Measurements from ENCODE around the gene DUXB. TPM values are rescaled to one million over a fixed set of nuclear protein-coding genes. Genes with fewer than 3 reads are reported as not detected.

Gene DUXB
- total and polyA plus RNA-seq, 2 donors (not counting 3 experiments of a cell fraction or from before 2014, with no cell fraction given): not detected

DNA sequence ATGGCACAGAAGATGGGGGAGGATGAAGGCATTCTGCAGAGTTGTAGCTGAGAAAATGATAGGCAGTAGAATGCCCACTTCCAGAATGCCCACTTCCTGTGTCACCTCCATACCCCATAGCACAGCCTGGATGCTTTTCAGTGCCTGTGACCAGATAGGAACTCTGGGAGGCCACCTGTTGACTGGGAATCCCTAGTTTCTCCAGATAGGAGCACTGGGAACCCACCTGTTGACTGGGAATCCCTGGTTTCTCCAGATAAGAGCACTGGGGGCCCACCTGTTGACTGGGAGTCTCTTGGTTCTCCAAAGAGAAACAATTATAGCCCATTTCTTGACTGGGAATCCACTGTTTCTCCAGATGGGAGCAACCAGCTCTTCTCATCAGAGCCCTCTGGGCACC, 13.4 kb upstream of the DUXB start:
- no peak overlapping the region for H3K27ac ChIP-seq (ENCODE audit: insufficient read depth, low read depth, low read length)
- H3K36me3 ChIP-seq (ENCODE audit: control insufficient read depth in 2 of 2, extremely low read depth in 1 of 2, insufficient read depth in 2 of 2, low read length in 2 of 2): no peaks in the 10 kb centered on the region
- BruUV-seq (replicated peaks): no TSS peak
- dilution Hi-C loops (cut with MboI; ENCODE audit: extremely low pct_ligation_motif_present, low sequenced_read_pairs): no loop called here
- no peak for DNase-seq (ENCODE audit: low read depth, low spot score)
- ChIA-PET POLR2A (no interaction called here), CTCF (no interaction called here)
- H3K4me1 ChIP-seq (ENCODE audit: control insufficient read depth, extremely low read depth, insufficient read depth, low read length): no peaks in the 10 kb centered on the region
- H3K79me2 ChIP-seq (ENCODE audit: control insufficient read depth, insufficient read depth, low read length): no peaks in the 10 kb centered on the region
- H3K4me3 ChIP-seq (replicated peaks in 1 of 3; ENCODE audit: insufficient read depth in 1 of 3, low read depth in 1 of 3, low read length in 3 of 3): no peak overlapping the region
- no peaks in the 10 kb centered on the region for H3K9me3 ChIP-seq (replicated peaks; ENCODE audit: control insufficient read depth, insufficient read depth, low read length)
- no peaks in the 10 kb centered on the region for H4K20me1 ChIP-seq (replicated peaks; ENCODE audit: control insufficient read depth, extremely low read depth, insufficient read depth, low read length)
- no peak overlapping the region for H3K4me2 ChIP-seq (ENCODE audit: insufficient read depth, low read length)
- H3K9ac ChIP-seq (replicated peaks; ENCODE audit: extremely low read depth, insufficient read depth, low read length): no peak overlapping the region
- FAIRE-seq: no peak
- no peaks in the 10 kb centered on the region for H3K9me1 ChIP-seq (replicated peaks; ENCODE audit: control insufficient read depth, extremely low read depth, insufficient read depth, low read length)
- H3K27me3 ChIP-seq (ENCODE audit: control insufficient read depth in 2 of 2, insufficient read depth in 2 of 2, low read length in 2 of 2): no peaks in the 10 kb centered on the region
- intact Hi-C loops (cut with micrococcal nuclease): no loop called here
- H2AFZ ChIP-seq (ENCODE audit: low read depth, low read length): no peak overlapping the region
- TF ChIP-seq POLR2A (IDR thresholded peaks at IDR 0.05; ENCODE audit: low read depth, low read length) (no peak), FOS (IDR thresholded peaks at IDR 0.05; ENCODE audit: borderline replicate concordance, insufficient read depth, low read length) (no peak), JUN (IDR thresholded peaks at IDR 0.05; ENCODE audit: borderline replicate concordance, insufficient read depth, insufficient read length, low read depth) (no peak)
- TF ChIP-seq, protein P1, sequence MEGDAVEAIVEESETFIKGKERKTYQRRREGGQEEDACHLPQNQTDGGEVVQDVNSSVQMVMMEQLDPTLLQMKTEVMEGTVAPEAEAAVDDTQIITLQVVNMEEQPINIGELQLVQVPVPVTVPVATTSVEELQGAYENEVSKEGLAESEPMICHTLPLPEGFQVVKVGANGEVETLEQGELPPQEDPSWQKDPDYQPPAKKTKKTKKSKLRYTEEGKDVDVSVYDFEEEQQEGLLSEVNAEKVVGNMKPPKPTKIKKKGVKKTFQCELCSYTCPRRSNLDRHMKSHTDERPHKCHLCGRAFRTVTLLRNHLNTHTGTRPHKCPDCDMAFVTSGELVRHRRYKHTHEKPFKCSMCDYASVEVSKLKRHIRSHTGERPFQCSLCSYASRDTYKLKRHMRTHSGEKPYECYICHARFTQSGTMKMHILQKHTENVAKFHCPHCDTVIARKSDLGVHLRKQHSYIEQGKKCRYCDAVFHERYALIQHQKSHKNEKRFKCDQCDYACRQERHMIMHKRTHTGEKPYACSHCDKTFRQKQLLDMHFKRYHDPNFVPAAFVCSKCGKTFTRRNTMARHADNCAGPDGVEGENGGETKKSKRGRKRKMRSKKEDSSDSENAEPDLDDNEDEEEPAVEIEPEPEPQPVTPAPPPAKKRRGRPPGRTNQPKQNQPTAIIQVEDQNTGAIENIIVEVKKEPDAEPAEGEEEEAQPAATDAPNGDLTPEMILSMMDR (IDR thresholded peaks at IDR 0.05; ENCODE audit: extremely low read depth in 1 of 2, insufficient read depth in 1 of 2, low read depth in 1 of 2, low read length in 2 of 2): no peak

DNA sequence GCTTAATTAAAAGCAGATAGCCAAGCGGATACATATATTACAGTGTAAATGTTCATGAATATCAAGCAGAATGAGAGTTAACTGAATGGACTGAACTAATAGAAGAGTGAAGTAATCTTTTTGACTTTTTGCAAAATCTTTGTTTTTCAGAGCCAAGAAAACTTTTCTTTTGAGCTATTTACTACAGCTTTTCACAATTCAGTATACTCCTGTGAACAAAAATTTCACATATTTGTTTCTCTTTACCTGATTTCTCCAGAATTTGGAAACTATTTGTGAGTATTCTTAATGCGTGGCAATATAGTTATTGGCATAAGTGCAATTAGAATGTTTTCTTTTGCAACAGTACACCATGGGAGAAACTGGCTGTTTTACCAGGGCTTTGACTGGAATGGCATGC, 9.1 kb upstream of the DUXB start:
- H3K9me3 ChIP-seq (replicated peaks; ENCODE audit: control insufficient read depth, insufficient read depth, low read length): no peaks in the 10 kb centered on the region
- no peaks in the 10 kb centered on the region for H3K79me2 ChIP-seq (ENCODE audit: control insufficient read depth, insufficient read depth, low read length)
- H3K4me2 ChIP-seq (ENCODE audit: insufficient read depth, low read length): no peak overlapping the region
- H4K20me1 ChIP-seq (replicated peaks; ENCODE audit: control insufficient read depth, extremely low read depth, insufficient read depth, low read length): no peaks in the 10 kb centered on the region
- FAIRE-seq (no peak), DNase-seq (ENCODE audit: low read depth, low spot score) (no peak)
- TF ChIP-seq FOS (IDR thresholded peaks at IDR 0.05; ENCODE audit: borderline replicate concordance, insufficient read depth, low read length): no peak
- no peak for TF ChIP-seq JUN (IDR thresholded peaks at IDR 0.05; ENCODE audit: borderline replicate concordance, insufficient read depth, insufficient read length, low read depth)
- TF ChIP-seq, protein P2, sequence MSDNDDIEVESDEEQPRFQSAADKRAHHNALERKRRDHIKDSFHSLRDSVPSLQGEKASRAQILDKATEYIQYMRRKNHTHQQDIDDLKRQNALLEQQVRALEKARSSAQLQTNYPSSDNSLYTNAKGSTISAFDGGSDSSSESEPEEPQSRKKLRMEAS (IDR thresholded peaks at IDR 0.05; ENCODE audit: insufficient read depth, insufficient read length): no peak
- TF ChIP-seq EZH2 (IDR thresholded peaks at IDR 0.05; ENCODE audit: borderline replicate concordance, low read depth, low read length, severe bottlenecking): no peak
- TF ChIP-seq POLR2AphosphoS5 (IDR thresholded peaks at IDR 0.05; ENCODE audit: insufficient read depth, low read depth, low read length): no peak
- H3K4me3 ChIP-seq (replicated peaks in 1 of 3; ENCODE audit: insufficient read depth in 1 of 3, low read depth in 1 of 3, low read length in 3 of 3): no peak overlapping the region
- H3K27ac ChIP-seq (ENCODE audit: insufficient read depth, low read depth, low read length): no peak overlapping the region
- ChIA-PET POLR2A (no interaction called here), CTCF (no interaction called here)
- no TSS peak for BruUV-seq (replicated peaks)
- no peaks in the 10 kb centered on the region for H3K4me1 ChIP-seq (ENCODE audit: control insufficient read depth, extremely low read depth, insufficient read depth, low read length)
- intact Hi-C loops (cut with micrococcal nuclease) (no loop called here), dilution Hi-C loops (cut with MboI; ENCODE audit: extremely low pct_ligation_motif_present, low sequenced_read_pairs) (no loop called here)
- no peaks in the 10 kb centered on the region for H3K9me1 ChIP-seq (replicated peaks; ENCODE audit: control insufficient read depth, extremely low read depth, insufficient read depth, low read length)
- H3K9ac ChIP-seq (replicated peaks; ENCODE audit: extremely low read depth, insufficient read depth, low read length): no peak overlapping the region
- no peaks in the 10 kb centered on the region for H3K27me3 ChIP-seq (ENCODE audit: control insufficient read depth in 2 of 2, insufficient read depth in 2 of 2, low read length in 2 of 2)
- no peaks in the 10 kb centered on the region for H3K36me3 ChIP-seq (ENCODE audit: control insufficient read depth in 2 of 2, extremely low read depth in 1 of 2, insufficient read depth in 2 of 2, low read length in 2 of 2)
- H2AFZ ChIP-seq (ENCODE audit: low read depth, low read length): no peak overlapping the region
